ENCODE data around the gene DMD.

Gene DMD

GRCh38 chrX:31376408-31377022 lies 1834.8 kb downstream of the DMD start:
- DNase-seq = no peak

GRCh38 chrX:31374786-31375185 lies 1836.6 kb downstream of the DMD start:
- DNase-seq = no peak

GRCh38 chrX:31371956-31372355 lies 1839.4 kb downstream of the DMD start:
- no peak for DNase-seq

GRCh38 chrX:31367816-31368215 lies 1843.5 kb downstream of the DMD start:
- no peak for DNase-seq

GRCh38 chrX:31366041-31366440 lies 1845.3 kb downstream of the DMD start:
- no peak for DNase-seq

- no peak for DNase-seq
These were observed 1854.8 kb downstream of the DMD start for GRCh38 chrX:31356275-31357212.

- DNase-seq = no peak
These were observed 1856.0 kb downstream of the DMD start for GRCh38 chrX:31355206-31355955.

GRCh38 chrX:31353095-31353494 lies 1858.3 kb downstream of the DMD start:
- DNase-seq = no peak

- DNase-seq = no peak
These were observed 1860.6 kb downstream of the DMD start for GRCh38 chrX:31350808-31351074.

- no peak for DNase-seq
These were observed 1861.8 kb downstream of the DMD start for GRCh38 chrX:31349515-31349914.

GRCh38 chrX:31340587-31340986 lies 1870.8 kb downstream of the DMD start:
- DNase-seq = no peak

- DNase-seq = no peak
These were observed 1872.4 kb downstream of the DMD start for GRCh38 chrX:31338991-31339350.

- DNase-seq = no peak
These were observed 1874.0 kb downstream of the DMD start for GRCh38 chrX:31337332-31337731.

- DNase-seq = no peak
These were observed 1874.9 kb downstream of the DMD start for GRCh38 chrX:31336419-31336818.

GRCh38 chrX:31334997-31335396 lies 1876.4 kb downstream of the DMD start:
- no peak for DNase-seq

- DNase-seq = no peak
These were observed 1878.1 kb downstream of the DMD start for GRCh38 chrX:31333165-31333831.

GRCh38 chrX:31331928-31332327 lies 1879.4 kb downstream of the DMD start:
- no peak for DNase-seq

- no peak for DNase-seq
These were observed 1880.3 kb downstream of the DMD start for GRCh38 chrX:31331015-31331414.

- DNase-seq = no peak
These were observed 1882.1 kb downstream of the DMD start for GRCh38 chrX:31329298-31329697.

- no peak for DNase-seq
These were observed 1887.7 kb downstream of the DMD start for GRCh38 chrX:31323658-31324057.

GRCh38 chrX:31320740-31321139 lies 1890.6 kb downstream of the DMD start:
- no peak for DNase-seq

GRCh38 chrX:31319586-31319985 lies 1891.8 kb downstream of the DMD start:
- DNase-seq = no peak

GRCh38 chrX:31318866-31319265 lies 1892.5 kb downstream of the DMD start:
- no peak for DNase-seq
